PC-3 (cell line): Measurements from ENCODE around the gene TUBA4A. TPM values are rescaled to one million over a fixed set of nuclear protein-coding genes. Genes with fewer than 3 reads are reported as not detected.
"Not testable (repeated sequence)": the region's sequence is repeated elsewhere in the genome, so short reads cannot be mapped to it uniquely, and the experiment has no call there.

Source experiments
- ATAC-seq: fragments of 200-7000 bp; cut with Tn5 transposase; 2 replicates; pipeline ENCODE4 v1.9.1; 2020; ENCODE audit warnings: mild to moderate bottlenecking, moderate library complexity
- BruUV-seq: library from RNA; stranded (reverse); fragments of 400-500 nt; replicated peaks from 2 replicates; lab custom pipeline; 2021; lab: Mats Ljungman, UMichigan
- CTCF ChIA-PET: fragments of 300-600 bp; sonication (Branson Sonifier 250); formaldehyde crosslinking; loops from one replicate; lab custom pipeline; 2022; ENCODE audit warnings: antibody characterized with exemption; lab: Charles Lee
- POLR2A ChIA-PET: fragments of 300-600 bp; sonication (Branson Sonifier 250); formaldehyde crosslinking; loops from one replicate; lab custom pipeline; 2022; ENCODE audit warnings: antibody characterized with exemption; ENCODE audit not compliant: unreplicated experiment; lab: Charles Lee
- DNase-seq: peaks from one replicate; pipeline ENCODE4 v3.0.0-alpha.2; 2015
- H2AFZ ChIP-seq: fragments of 300-600 bp; sonication (generic); 2 replicates; pipeline ENCODE4 v1.6.0; 2016; ENCODE audit warnings: antibody characterized with exemption, low read length
- H3F3A ChIP-seq: fragments of 300-600 bp; sonication (generic); one replicate; pipeline ENCODE4 v1.6.0; 2017; ENCODE audit warnings: antibody characterized with exemption, low read length, control low read depth, mild to moderate bottlenecking; ENCODE audit not compliant: unreplicated experiment
- H3K27ac ChIP-seq: fragments of 300-600 bp; sonication (generic); 2 replicates; pipeline ENCODE4 v1.5.1; 2016; ENCODE audit warnings: mild to moderate bottlenecking, low read length
- H3K27me3 ChIP-seq: fragments of 300-600 bp; sonication (generic); 2 replicates; pipeline ENCODE4 v1.6.1; 2016; ENCODE audit warnings: low read length, mixed read lengths
- H3K36me3 ChIP-seq: fragments of 300-600 bp; sonication (generic); 2 replicates; pipeline ENCODE4 v1.6.1; 2016; ENCODE audit warnings: low read depth, mixed run types, low read length, mixed read lengths
- H3K4me1 ChIP-seq: fragments of 300-600 bp; sonication (generic); 2 replicates; pipeline ENCODE4 v1.5.1; 2016; ENCODE audit warnings: low read length; ENCODE audit not compliant: insufficient read depth
- H3K4me2 ChIP-seq: fragments of 300-600 bp; sonication (generic); 2 replicates; pipeline ENCODE4 v1.6.0; 2016; ENCODE audit warnings: low read length
- H3K4me3 ChIP-seq: fragments of 300-600 bp; sonication (generic); 2 replicates; pipeline ENCODE4 v1.5.1; 2016; ENCODE audit warnings: mild to moderate bottlenecking, low read length, mixed read lengths
- H3K79me2 ChIP-seq: fragments of 300-600 bp; sonication (generic); 2 replicates; pipeline ENCODE4 v1.6.1; 2017; ENCODE audit warnings: low read length, mixed read lengths
- H3K9ac ChIP-seq: fragments of 300-600 bp; sonication (generic); 2 replicates; pipeline ENCODE4 v1.6.0; 2016; ENCODE audit warnings: mild to moderate bottlenecking, low read length
- H3K9me2 ChIP-seq: fragments of 300-600 bp; sonication (generic); replicated peaks from 2 replicates; pipeline ENCODE4 v1.6.1; 2016; ENCODE audit warnings: mixed run types, low read length, mixed read lengths
- H3K9me3 ChIP-seq: fragments of 300-600 bp; sonication (generic); 2 replicates; pipeline ENCODE4 v1.6.1; 2016; ENCODE audit warnings: low read length, mixed read lengths
- H4K20me1 ChIP-seq: fragments of 300-600 bp; sonication (generic); 2 replicates; pipeline ENCODE4 v1.6.1; 2016; ENCODE audit warnings: low read length, mixed read lengths
- EZH2 ChIP-seq: fragments of 300-600 bp; sonication (generic); IDR thresholded peaks from one replicate; pipeline ENCODE4 v1.6.1; 2017; ENCODE audit warnings: antibody characterized with exemption, mild to moderate bottlenecking, low read length; ENCODE audit not compliant: unreplicated experiment
- EZH2phosphoT487 ChIP-seq: fragments of 300-600 bp; sonication (generic); IDR thresholded peaks from 2 replicates; pipeline ENCODE4 v1.6.1; 2018; ENCODE audit warnings: mild to moderate bottlenecking, antibody characterized with exemption, low read length, borderline replicate concordance
- intact Hi-C: fragments of 100-400 bp; cut with micrococcal nuclease; formaldehyde crosslinking; loops from 2 replicates; pipeline ENCODE4 v1.9.0; 2023
- total RNA-seq: library from RNA; depleted of rRNA; stranded (reverse); fragments of >200 nt; gene quantifications from 2 replicates; pipeline ENCODE4 v1.2.3, GENCODE V29; 2014
- TF ChIP-seq, protein P1 (sequence below): fragments of 300-600 bp; sonication (generic); conservative IDR thresholded peaks from 2 replicates; pipeline ENCODE4 v1.5.1; 2017; ENCODE audit warnings: antibody characterized with exemption, low read depth, mild to moderate bottlenecking, low read length

TUBA4A gene
- total RNA-seq, 1 experiment from 2014 or later = 75.4 TPM

DNA sequence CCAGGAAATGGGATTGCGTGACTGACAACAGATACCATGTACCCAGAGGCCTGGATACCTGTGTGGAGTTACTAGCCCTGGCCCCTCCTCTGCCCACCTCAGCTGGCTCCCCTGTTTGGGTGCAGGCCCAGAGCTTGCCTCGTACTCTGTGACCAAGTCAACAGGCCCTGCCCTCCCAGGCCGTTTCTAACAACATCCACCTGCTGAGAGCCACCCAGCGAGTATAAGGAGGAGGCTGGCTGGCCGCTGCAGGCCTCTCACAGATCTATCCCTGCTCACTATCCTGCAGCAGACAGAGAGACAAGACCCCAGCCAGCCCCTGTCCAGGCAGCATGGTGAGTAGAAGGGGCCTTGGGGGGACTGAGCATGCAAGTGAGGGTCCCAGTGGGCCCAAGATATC is 12.5 kb upstream of the TUBA4A start:
- ChIA-PET POLR2A (no interaction called here), CTCF (no interaction called here)
- H2AFZ ChIP-seq = no peak overlapping the region
- BruUV-seq = no TSS peak
- H3K4me3 ChIP-seq = no peak overlapping the region
- TF ChIP-seq, protein P1, sequence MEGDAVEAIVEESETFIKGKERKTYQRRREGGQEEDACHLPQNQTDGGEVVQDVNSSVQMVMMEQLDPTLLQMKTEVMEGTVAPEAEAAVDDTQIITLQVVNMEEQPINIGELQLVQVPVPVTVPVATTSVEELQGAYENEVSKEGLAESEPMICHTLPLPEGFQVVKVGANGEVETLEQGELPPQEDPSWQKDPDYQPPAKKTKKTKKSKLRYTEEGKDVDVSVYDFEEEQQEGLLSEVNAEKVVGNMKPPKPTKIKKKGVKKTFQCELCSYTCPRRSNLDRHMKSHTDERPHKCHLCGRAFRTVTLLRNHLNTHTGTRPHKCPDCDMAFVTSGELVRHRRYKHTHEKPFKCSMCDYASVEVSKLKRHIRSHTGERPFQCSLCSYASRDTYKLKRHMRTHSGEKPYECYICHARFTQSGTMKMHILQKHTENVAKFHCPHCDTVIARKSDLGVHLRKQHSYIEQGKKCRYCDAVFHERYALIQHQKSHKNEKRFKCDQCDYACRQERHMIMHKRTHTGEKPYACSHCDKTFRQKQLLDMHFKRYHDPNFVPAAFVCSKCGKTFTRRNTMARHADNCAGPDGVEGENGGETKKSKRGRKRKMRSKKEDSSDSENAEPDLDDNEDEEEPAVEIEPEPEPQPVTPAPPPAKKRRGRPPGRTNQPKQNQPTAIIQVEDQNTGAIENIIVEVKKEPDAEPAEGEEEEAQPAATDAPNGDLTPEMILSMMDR = no peak
- no peak for TF ChIP-seq EZH2phosphoT487
- no peak for TF ChIP-seq EZH2
- no peaks in the 10 kb centered on the region for H3K9me3 ChIP-seq
- H3K27me3 ChIP-seq = no peaks in the 10 kb centered on the region
- ATAC-seq (no peak), DNase-seq (no peak)
- H3K4me2 ChIP-seq = no peak overlapping the region
- no peaks in the 10 kb centered on the region for H3K79me2 ChIP-seq
- no peaks in the 10 kb centered on the region for H3K9me2 ChIP-seq
- intact Hi-C loops = no loop called here
- no peak overlapping the region for H3K9ac ChIP-seq
- H3F3A ChIP-seq = no peaks in the 10 kb centered on the region
- H4K20me1 ChIP-seq = no peaks in the 10 kb centered on the region
- H3K36me3 ChIP-seq = no peaks in the 10 kb centered on the region
- no peak overlapping the region for H3K27ac ChIP-seq
- no peaks in the 10 kb centered on the region for H3K4me1 ChIP-seq

DNA sequence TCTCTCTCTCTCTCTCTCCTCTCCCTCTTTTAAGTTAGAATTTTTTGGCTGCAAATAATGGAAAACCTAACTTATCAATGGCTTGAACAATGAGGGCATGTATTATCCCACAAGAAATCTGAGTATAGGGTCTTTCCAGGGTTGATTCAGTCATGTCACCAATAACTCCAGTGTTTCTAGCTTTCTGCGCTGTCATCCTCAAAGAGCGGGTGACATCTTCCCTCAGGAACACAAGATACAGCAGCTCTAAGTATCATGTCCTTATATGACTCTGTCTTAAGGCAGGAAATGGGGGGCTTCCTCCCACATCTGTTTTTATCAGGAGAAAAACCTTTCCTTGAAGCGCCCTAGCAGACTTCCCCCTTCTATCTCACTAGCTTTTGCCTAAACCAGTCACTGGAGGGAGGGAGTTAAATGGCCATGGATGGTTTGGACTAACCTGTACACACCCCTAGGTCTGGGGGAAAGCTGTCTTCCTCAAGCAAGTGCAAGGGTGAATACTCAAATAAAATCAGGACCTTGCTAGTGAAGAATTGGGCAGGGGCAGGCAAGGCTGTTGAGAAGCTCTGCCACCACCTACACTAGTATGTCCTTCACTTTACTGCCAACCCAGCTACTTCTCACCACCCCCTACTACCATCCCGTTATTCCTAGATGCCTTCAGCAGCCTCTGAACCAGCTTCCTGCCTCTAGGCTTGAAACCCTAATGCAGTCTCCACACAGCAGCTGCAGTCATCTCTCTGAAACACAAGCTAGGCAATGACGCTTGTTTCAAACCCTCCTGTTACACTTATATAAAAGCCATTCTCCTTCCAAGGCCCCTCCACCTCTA is 7.5 kb upstream of the TUBA4A start:
- Histone ChIP-seq H3K9ac (no peak overlapping the region), H3K79me2 (no peaks in the 10 kb centered on the region), H3K9me2 (no peaks in the 10 kb centered on the region), H3K4me3 (no peak overlapping the region), H3K9me3 (no peaks in the 10 kb centered on the region), H3K4me1 (no peaks in the 10 kb centered on the region), H3K4me2 (no peak overlapping the region), H2AFZ (no peak overlapping the region), H4K20me1 (no peaks in the 10 kb centered on the region), H3K27ac (no peak overlapping the region), H3K27me3 (no peaks in the 10 kb centered on the region), H3K36me3 (no peaks in the 10 kb centered on the region), H3F3A (no peaks in the 10 kb centered on the region)
- no peak for TF ChIP-seq EZH2
- TF ChIP-seq, protein P1 = no peak
- CTCF ChIA-PET = no interaction called here
- ATAC-seq (no peak), DNase-seq (no peak)
- intact Hi-C loops = no loop called here
- BruUV-seq = no TSS peak
- POLR2A ChIA-PET = no interaction called here

DNA sequence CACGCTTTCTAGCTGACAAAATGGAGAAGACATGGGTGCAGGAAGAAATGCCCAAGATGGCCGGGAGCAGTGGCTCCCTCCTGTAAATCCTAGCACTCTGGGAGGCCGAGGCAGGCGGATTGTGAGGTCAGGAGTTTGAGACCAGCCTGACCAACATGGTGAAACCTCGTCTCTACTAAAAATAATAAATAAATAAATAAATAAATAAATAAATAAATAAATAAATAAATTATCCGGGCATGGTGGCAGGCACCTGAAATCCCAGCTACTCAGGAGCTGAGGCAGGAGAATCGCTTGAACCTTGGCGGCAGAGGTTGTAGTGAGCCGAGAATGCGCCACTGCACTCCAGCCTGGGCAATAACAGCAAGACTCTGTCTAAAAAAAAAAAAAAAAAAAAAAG is 5.2 kb upstream of the TUBA4A start:
- DNase-seq, H3K36me3 ChIP-seq, H3K4me3 ChIP-seq, intact Hi-C loops, CTCF ChIA-PET, BruUV-seq, H3K4me1 ChIP-seq, H3K9me2 ChIP-seq, H4K20me1 ChIP-seq, H3K4me2 ChIP-seq, H3F3A ChIP-seq, H3K9me3 ChIP-seq, H3K79me2 ChIP-seq, ATAC-seq, H3K9ac ChIP-seq, POLR2A ChIA-PET, H2AFZ ChIP-seq, H3K27ac ChIP-seq, H3K27me3 ChIP-seq: not testable (repeated sequence)
